Measurements from ENCODE around the gene HLCS. TPM values are rescaled to one million over a fixed set of nuclear protein-coding genes. Genes with fewer than 3 reads are reported as not detected.
A peak's percentile ranks its signal among the peaks of the same experiment; 100 is the strongest.

HLCS gene
- total and polyA plus RNA-seq, 2 of the 4 experiments (the other 2 are of a cell fraction), result 10.6 to 21.0 TPM

GRCh38 chr21:36704281-36704957 lies 262.1 kb downstream of the HLCS start:
- Histone ChIP-seq H3K4ac (ENCODE audit: low read depth, low read length) (peak overlapping the region; percentile 71; the same call in 1 of the 2 replicates), H4K8ac (ENCODE audit: low read depth in 2 of 2, low read length in 2 of 2) (no peak overlapping the region; a peak in 1 of 4 replicates), H2BK120ac (ENCODE audit: low read depth, low read length) (no peak overlapping the region), H2AFZ (replicated peaks; ENCODE audit: low read length, poor library complexity) (no peak overlapping the region), H3K9ac (ENCODE audit: low read depth, low read length) (peak overlapping the region; percentile 27; the same call in 1 of the 2 replicates), H3K56ac (ENCODE audit: extremely low read depth, insufficient read depth, low read length) (no peak overlapping the region), H3K9me3 (ENCODE audit: control insufficient read depth, insufficient read depth, low read length) (no peaks in the 10 kb centered on the region), H3K9me1 (ENCODE audit: insufficient read depth, low read length) (no peaks in the 10 kb centered on the region; the same call in 1 of the 2 replicates), H3K27me3 (ENCODE audit: control insufficient read depth, insufficient read depth, low read length) (peaks cover 96% of the 10 kb centered on the region), H3K27ac (ENCODE audit: insufficient read depth, low read length) (peak overlapping the region; percentile 19; the same call in 1 of the 2 replicates), H3K4me1 (ENCODE audit: control insufficient read depth, insufficient read depth, low read length) (no peaks in the 10 kb centered on the region; the same call in 1 of the 2 replicates), H3K4me3 (ENCODE audit: insufficient read depth, low read depth, low read length) (peak overlapping the region; percentile 39), H3K23ac (ENCODE audit: low read depth, low read length) (peak overlapping the region; percentile 52; the same call in 1 of the 2 replicates), H3K36me3 (ENCODE audit: control insufficient read depth, insufficient read depth, low read length) (no peaks in the 10 kb centered on the region; the same call in 1 of the 2 replicates), H2BK15ac (ENCODE audit: low read depth, low read length) (no peak overlapping the region), H3K4me2 (ENCODE audit: low read depth, low read length) (peak overlapping the region; percentile 18), H2BK5ac (ENCODE audit: low read depth, low read length, poor library complexity, severe bottlenecking) (peak overlapping the region; percentile 7), H2AK5ac (ENCODE audit: low read depth, low read length) (no peak overlapping the region), H2AK9ac (replicated peaks; ENCODE audit: low read depth, low read length, poor library complexity) (peak overlapping the region; percentile 57), H4K91ac (ENCODE audit: insufficient read depth, low read depth, low read length) (peak overlapping the region; percentile 16; the same call in 1 of the 2 replicates), H3K79me1 (ENCODE audit: low read depth in 1 of 2, low read length in 2 of 2) (no peaks in the 10 kb centered on the region), H4K5ac (ENCODE audit: low read depth, low read length) (no peak overlapping the region), H3K14ac (replicated peaks; ENCODE audit: low read depth, low read length) (peak overlapping the region; percentile 76; the same call in 1 of the 2 replicates), H3K18ac (ENCODE audit: low read depth, low read length) (no peak overlapping the region; the same call in 1 of the 2 replicates), H2BK20ac (ENCODE audit: low read depth, low read length) (no peak overlapping the region), H4K20me1 (ENCODE audit: insufficient read depth, low read length) (peaks cover 27% of the 10 kb centered on the region)
- dilution Hi-C loops (cut with HindIII; ENCODE audit: low sequenced_read_pairs, unreplicated experiment), result no loop called here
- in situ Hi-C loops (cut with MboI; ENCODE audit: low sequenced_read_pairs), result no loop called here
- ATAC-seq (ENCODE audit: low read depth) (no peak), DNase-seq (peak; percentile 4)
- ChIA-PET CTCF (no interaction called here), POLR2A (ENCODE audit: unreplicated experiment) (no interaction called here)
- intact Hi-C loops (cut with micrococcal nuclease), result loop anchor here (5.0 kb wide), 1 partner anchor 213 kb away; no protein-coding TSS in a partner anchor
- 20% methylated on average over 7 of the region's 49 CpGs; no CpG with 5 or more reads in 1 of the 2 experiments for WGBS, 2 experiments (ENCODE audit: extremely low coverage in 2 of 2, insufficient read length in 1 of 2)
- no TSS peak for BruUV-seq (replicated peaks)
- TF ChIP-seq POLR2A (IDR thresholded peaks at IDR 0.05; ENCODE audit: low read depth, low read length), result no peak
- TF ChIP-seq CTCF (conservative IDR thresholded peaks at IDR 0.05; ENCODE audit: low read depth, low read length), result no peak
- no peak for TF ChIP-seq CEBPB (IDR thresholded peaks at IDR 0.05; ENCODE audit: low read depth, low read length)
- no peak for TF ChIP-seq SMC3 (IDR thresholded peaks at IDR 0.05; ENCODE audit: low read depth, low read length)
- no peak for TF ChIP-seq BHLHE40 (IDR thresholded peaks at IDR 0.05; ENCODE audit: low read depth, low read length)
- no peak for TF ChIP-seq FOS (IDR thresholded peaks at IDR 0.05; ENCODE audit: low read depth, low read length)
- TF ChIP-seq RCOR1 (IDR thresholded peaks at IDR 0.05; ENCODE audit: insufficient replicate concordance, low read length), result no peak
- TF ChIP-seq, protein P1, sequence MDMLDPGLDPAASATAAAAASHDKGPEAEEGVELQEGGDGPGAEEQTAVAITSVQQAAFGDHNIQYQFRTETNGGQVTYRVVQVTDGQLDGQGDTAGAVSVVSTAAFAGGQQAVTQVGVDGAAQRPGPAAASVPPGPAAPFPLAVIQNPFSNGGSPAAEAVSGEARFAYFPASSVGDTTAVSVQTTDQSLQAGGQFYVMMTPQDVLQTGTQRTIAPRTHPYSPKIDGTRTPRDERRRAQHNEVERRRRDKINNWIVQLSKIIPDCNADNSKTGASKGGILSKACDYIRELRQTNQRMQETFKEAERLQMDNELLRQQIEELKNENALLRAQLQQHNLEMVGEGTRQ (IDR thresholded peaks at IDR 0.05; ENCODE audit: low read depth, low read length), result no peak
- TF ChIP-seq, protein P2, sequence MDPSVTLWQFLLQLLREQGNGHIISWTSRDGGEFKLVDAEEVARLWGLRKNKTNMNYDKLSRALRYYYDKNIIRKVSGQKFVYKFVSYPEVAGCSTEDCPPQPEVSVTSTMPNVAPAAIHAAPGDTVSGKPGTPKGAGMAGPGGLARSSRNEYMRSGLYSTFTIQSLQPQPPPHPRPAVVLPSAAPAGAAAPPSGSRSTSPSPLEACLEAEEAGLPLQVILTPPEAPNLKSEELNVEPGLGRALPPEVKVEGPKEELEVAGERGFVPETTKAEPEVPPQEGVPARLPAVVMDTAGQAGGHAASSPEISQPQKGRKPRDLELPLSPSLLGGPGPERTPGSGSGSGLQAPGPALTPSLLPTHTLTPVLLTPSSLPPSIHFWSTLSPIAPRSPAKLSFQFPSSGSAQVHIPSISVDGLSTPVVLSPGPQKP (IDR thresholded peaks at IDR 0.05; ENCODE audit: borderline replicate concordance, low read depth, low read length), result no peak
- no peak for TF ChIP-seq CHD1 (IDR thresholded peaks at IDR 0.05; ENCODE audit: low read depth, low read length)
- TF ChIP-seq NFE2L2 (IDR thresholded peaks at IDR 0.05; ENCODE audit: low read depth, low read length), result no peak
- no peak for TF ChIP-seq MAZ (IDR thresholded peaks at IDR 0.05; ENCODE audit: borderline replicate concordance, low read depth, low read length)
- no peak for TF ChIP-seq MAFK (IDR thresholded peaks at IDR 0.05; ENCODE audit: low read depth, low read length)
- no peak for TF ChIP-seq RFX5 (IDR thresholded peaks at IDR 0.05; ENCODE audit: low read depth, low read length)
- TF ChIP-seq RAD21 (IDR thresholded peaks at IDR 0.05; ENCODE audit: low read length), result no peak

Measured in IMR-90 (cell line).